Stomach (tissue), 4 donors: ENCODE measurements around the gene ZBED4.

Source experiments
- POLR2A ChIP-seq, 4 donors: fragments of 450-650 bp; IDR thresholded peaks; one replicate each; pipeline ENCODE4 v1.6.1; 2016; ENCODE audit warnings: antibody characterized with exemption in 4 of 4, control low read depth in 2 of 4, mild to moderate bottlenecking in 1 of 4, moderate library complexity in 1 of 4
- TF ChIP-seq, protein P1 (sequence below), 7 experiments: fragments of 450-650 bp in 4 of 7; fragments of 200-600 bp in 3 of 7; sonication (generic) in 3 of 7; IDR thresholded peaks; one replicate each; pipeline ENCODE4 v1.5.1; 2016 to 2019; ENCODE audit warnings: antibody characterized with exemption in 7 of 7, control low read depth in 2 of 7, mild to moderate bottlenecking in 1 of 7

DNA sequence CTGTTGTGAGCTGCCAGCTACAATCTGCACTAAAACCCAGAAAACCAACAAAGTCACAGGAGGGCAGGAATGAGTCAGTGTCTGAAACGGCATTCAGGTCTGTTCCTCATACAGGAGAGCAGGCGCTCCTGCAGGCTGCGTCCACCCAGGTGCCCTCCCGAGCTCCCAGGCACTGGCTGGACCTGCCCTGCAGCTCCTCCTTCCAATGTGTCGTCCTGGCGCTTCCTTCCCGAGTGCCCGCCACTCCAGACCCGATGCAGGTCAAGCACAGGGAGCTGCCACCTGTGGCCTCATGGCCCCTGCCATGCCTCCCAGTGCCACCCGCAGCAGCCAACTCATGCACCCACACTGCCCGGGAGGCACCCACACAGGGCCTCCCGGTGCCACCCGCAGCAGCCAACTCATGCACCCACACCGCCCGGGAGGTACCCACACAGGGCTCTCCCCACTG lies 38.0 kb upstream of the ZBED4 start:
- TF ChIP-seq, protein P1, sequence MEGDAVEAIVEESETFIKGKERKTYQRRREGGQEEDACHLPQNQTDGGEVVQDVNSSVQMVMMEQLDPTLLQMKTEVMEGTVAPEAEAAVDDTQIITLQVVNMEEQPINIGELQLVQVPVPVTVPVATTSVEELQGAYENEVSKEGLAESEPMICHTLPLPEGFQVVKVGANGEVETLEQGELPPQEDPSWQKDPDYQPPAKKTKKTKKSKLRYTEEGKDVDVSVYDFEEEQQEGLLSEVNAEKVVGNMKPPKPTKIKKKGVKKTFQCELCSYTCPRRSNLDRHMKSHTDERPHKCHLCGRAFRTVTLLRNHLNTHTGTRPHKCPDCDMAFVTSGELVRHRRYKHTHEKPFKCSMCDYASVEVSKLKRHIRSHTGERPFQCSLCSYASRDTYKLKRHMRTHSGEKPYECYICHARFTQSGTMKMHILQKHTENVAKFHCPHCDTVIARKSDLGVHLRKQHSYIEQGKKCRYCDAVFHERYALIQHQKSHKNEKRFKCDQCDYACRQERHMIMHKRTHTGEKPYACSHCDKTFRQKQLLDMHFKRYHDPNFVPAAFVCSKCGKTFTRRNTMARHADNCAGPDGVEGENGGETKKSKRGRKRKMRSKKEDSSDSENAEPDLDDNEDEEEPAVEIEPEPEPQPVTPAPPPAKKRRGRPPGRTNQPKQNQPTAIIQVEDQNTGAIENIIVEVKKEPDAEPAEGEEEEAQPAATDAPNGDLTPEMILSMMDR (IDR thresholded peaks at IDR 0.05) = no peak
- TF ChIP-seq POLR2A (IDR thresholded peaks at IDR 0.05) = no peak
